Measurements from ENCODE around the gene ATXN1. TPM values are rescaled to one million over a fixed set of nuclear protein-coding genes. Genes with fewer than 3 reads are reported as not detected.

ATXN1 gene
- total and polyA plus RNA-seq, 2 experiments from 2014 or later = 4.8 to 9.1 TPM

DNA sequence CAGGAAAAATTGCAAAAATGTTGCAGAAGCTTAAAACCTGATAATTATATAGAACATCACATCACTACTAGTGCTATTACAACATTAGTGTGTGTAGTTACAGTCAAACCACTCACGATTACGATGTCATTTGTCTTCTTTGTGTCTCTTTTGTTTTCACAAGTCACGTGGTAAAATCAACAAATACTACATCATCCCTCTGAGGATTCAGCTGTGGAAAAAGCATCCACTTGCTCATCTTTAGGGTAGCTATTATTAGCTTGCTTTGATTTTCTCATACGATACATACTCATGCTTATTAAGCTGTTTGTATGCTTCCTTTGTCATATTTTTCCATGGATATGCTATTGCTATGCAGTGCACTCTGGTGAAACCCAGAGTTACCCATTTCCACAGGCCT lies 22.2 kb upstream of the ATXN1 start (continued):
- TF ChIP-seq, protein P1, sequence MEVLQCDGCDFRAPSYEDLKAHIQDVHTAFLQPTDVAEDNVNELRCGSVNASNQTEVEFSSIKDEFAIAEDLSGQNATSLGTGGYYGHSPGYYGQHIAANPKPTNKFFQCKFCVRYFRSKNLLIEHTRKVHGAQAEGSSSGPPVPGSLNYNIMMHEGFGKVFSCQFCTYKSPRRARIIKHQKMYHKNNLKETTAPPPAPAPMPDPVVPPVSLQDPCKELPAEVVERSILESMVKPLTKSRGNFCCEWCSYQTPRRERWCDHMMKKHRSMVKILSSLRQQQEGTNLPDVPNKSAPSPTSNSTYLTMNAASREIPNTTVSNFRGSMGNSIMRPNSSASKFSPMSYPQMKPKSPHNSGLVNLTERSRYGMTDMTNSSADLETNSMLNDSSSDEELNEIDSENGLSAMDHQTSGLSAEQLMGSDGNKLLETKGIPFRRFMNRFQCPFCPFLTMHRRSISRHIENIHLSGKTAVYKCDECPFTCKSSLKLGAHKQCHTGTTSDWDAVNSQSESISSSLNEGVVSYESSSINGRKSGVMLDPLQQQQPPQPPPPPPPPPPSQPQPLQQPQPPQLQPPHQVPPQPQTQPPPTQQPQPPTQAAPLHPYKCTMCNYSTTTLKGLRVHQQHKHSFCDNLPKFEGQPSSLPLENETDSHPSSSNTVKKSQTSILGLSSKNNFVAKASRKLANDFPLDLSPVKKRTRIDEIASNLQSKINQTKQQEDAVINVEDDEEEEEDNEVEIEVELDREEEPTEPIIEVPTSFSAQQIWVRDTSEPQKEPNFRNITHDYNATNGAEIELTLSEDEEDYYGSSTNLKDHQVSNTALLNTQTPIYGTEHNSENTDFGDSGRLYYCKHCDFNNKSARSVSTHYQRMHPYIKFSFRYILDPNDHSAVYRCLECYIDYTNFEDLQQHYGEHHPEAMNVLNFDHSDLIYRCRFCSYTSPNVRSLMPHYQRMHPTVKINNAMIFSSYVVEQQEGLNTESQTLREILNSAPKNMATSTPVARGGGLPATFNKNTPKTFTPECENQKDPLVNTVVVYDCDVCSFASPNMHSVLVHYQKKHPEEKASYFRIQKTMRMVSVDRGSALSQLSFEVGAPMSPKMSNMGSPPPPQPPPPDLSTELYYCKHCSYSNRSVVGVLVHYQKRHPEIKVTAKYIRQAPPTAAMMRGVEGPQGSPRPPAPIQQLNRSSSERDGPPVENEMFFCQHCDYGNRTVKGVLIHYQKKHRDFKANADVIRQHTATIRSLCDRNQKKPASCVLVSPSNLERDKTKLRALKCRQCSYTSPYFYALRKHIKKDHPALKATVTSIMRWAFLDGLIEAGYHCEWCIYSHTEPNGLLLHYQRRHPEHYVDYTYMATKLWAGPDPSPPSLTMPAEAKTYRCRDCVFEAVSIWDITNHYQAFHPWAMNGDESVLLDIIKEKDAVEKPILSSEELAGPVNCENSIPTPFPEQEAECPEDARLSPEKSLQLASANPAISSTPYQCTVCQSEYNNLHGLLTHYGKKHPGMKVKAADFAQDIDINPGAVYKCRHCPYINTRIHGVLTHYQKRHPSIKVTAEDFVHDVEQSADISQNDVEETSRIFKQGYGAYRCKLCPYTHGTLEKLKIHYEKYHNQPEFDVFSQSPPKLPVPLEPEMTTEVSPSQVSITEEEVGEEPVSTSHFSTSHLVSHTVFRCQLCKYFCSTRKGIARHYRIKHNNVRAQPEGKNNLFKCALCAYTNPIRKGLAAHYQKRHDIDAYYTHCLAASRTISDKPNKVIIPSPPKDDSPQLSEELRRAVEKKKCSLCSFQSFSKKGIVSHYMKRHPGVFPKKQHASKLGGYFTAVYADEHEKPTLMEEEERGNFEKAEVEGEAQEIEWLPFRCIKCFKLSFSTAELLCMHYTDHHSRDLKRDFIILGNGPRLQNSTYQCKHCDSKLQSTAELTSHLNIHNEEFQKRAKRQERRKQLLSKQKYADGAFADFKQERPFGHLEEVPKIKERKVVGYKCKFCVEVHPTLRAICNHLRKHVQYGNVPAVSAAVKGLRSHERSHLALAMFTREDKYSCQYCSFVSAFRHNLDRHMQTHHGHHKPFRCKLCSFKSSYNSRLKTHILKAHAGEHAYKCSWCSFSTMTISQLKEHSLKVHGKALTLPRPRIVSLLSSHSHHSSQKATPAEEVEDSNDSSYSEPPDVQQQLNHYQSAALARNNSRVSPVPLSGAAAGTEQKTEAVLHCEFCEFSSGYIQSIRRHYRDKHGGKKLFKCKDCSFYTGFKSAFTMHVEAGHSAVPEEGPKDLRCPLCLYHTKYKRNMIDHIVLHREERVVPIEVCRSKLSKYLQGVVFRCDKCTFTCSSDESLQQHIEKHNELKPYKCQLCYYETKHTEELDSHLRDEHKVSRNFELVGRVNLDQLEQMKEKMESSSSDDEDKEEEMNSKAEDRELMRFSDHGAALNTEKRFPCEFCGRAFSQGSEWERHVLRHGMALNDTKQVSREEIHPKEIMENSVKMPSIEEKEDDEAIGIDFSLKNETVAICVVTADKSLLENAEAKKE (CRISPR knock-in tag; IDR thresholded peaks at IDR 0.05) = no peak
- TF ChIP-seq JUNB (IDR thresholded peaks at IDR 0.05; ENCODE audit: unreplicated experiment) (no peak), EZH2 (IDR thresholded peaks at IDR 0.05; ENCODE audit: low read depth, unreplicated experiment) (no peak), STAT1 (IDR thresholded peaks at IDR 0.05; ENCODE audit: unreplicated experiment) (no peak)

DNA sequence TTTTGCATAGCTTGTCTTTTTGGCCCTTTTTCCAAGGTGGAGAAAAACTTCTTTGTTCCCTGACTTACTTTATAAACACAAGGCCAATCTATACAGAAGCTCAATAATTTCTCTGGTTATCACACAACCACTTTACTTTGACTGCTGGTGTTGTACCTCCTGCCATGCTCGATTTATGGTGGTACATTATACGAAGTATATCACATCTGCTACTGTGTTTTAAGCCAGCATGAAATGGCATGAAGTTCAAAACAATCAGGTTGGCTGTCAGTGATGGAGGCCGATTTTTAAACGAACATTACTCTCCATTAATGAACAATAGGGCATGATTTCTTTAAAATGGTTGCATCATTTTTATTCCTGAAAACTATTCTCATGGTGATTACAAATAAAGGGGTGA lies 21.0 kb upstream of the ATXN1 start:
- H3K9me3 Mint-ChIP-seq = peaks cover 2% of the 10 kb centered on the region
- H3F3A ChIP-seq (replicated peaks; ENCODE audit: low read depth) = no peaks in the 10 kb centered on the region
- DNase-seq (ENCODE audit: low spot score) (no peak), ATAC-seq (no peak)
- H3K4me1 Mint-ChIP-seq = peaks cover 7% of the 10 kb centered on the region
- no peaks in the 10 kb centered on the region for H3K27me3 ChIP-seq (ENCODE audit: insufficient read depth)
- no peaks in the 10 kb centered on the region; the same call in 1 of the 2 replicates for H3K4me1 ChIP-seq (ENCODE audit: insufficient read depth)
- peaks cover 21% of the 10 kb centered on the region; the same call in 1 of the 2 replicates for H3K9me2 ChIP-seq (ENCODE audit: insufficient read depth)
- no peaks in the 10 kb centered on the region for H3K36me3 ChIP-seq (ENCODE audit: insufficient read depth)
- no peaks in the 10 kb centered on the region for H4K20me1 ChIP-seq (replicated peaks; ENCODE audit: insufficient read depth)
- no peak overlapping the region for H3K4me3 Mint-ChIP-seq
- no peak overlapping the region for H3K4me2 ChIP-seq
- H3K4me3 ChIP-seq = no peak overlapping the region
- 0 out of 2 replicates have a peak overlapping the region, but pooled peaks have one; percentile 49 for H2AFZ ChIP-seq
- H3K27me3 Mint-ChIP-seq (ENCODE audit: insufficient read depth, low read depth, poor library complexity) = peaks cover 3% of the 10 kb centered on the region
- no peak overlapping the region for H3K27ac ChIP-seq (ENCODE audit: low read depth)
- peaks cover 4% of the 10 kb centered on the region; the same call in 2 of the 3 replicates for H3K36me3 Mint-ChIP-seq (ENCODE audit: low read depth)
- H3K27ac Mint-ChIP-seq = no peak overlapping the region
- H3K79me2 ChIP-seq (replicated peaks; ENCODE audit: insufficient read depth) = no peaks in the 10 kb centered on the region
- no peak for TF ChIP-seq CREB1 (CRISPR knock-in tag; IDR thresholded peaks at IDR 0.05; ENCODE audit: low read depth)
- TF ChIP-seq STAT1 (IDR thresholded peaks at IDR 0.05; ENCODE audit: unreplicated experiment) = no peak
- no peak for TF ChIP-seq ZNF114 (CRISPR knock-in tag; IDR thresholded peaks at IDR 0.05)
- TF ChIP-seq EZH2phosphoT487 (IDR thresholded peaks at IDR 0.05; ENCODE audit: unreplicated experiment) = no peak
- TF ChIP-seq NANOG (IDR thresholded peaks at IDR 0.05; ENCODE audit: borderline replicate concordance) = no peak
- no peak for TF ChIP-seq POLR2AphosphoS5 (IDR thresholded peaks at IDR 0.05; ENCODE audit: low read depth)
- TF ChIP-seq, protein P2, sequence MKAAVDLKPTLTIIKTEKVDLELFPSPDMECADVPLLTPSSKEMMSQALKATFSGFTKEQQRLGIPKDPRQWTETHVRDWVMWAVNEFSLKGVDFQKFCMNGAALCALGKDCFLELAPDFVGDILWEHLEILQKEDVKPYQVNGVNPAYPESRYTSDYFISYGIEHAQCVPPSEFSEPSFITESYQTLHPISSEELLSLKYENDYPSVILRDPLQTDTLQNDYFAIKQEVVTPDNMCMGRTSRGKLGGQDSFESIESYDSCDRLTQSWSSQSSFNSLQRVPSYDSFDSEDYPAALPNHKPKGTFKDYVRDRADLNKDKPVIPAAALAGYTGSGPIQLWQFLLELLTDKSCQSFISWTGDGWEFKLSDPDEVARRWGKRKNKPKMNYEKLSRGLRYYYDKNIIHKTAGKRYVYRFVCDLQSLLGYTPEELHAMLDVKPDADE (IDR thresholded peaks at IDR 0.05) = no peak
- no peak for TF ChIP-seq EZH2 (IDR thresholded peaks at IDR 0.05; ENCODE audit: low read depth, unreplicated experiment)
- no peak for TF ChIP-seq JUNB (IDR thresholded peaks at IDR 0.05; ENCODE audit: unreplicated experiment)

Data from GM23338 (cell line).